HS-27A (cell line): Measurements from ENCODE around the gene DNHD1.

Source experiments
- DNase-seq: peaks from one replicate; pipeline ENCODE4 v3.0.0-alpha.2; 2012; ENCODE audit warnings: low read depth, missing footprints

DNHD1 gene

GRCh38 chr11:6530848-6531247, 33.8 kb downstream of the DNHD1 start:
- DNase-seq: no peak

- DNase-seq: peak; percentile 24
Observed at GRCh38 chr11:6531267-6531752, 34.2 kb downstream of the DNHD1 start.

- DNase-seq: no peak
Observed at GRCh38 chr11:6538456-6538855, 41.4 kb downstream of the DNHD1 start.

GRCh38 chr11:6538945-6539344, 41.9 kb downstream of the DNHD1 start:
- no peak for DNase-seq

GRCh38 chr11:6539748-6540268, 42.7 kb downstream of the DNHD1 start:
- DNase-seq: no peak

GRCh38 chr11:6541356-6541755, 44.3 kb downstream of the DNHD1 start:
- DNase-seq: no peak

- no peak for DNase-seq
Observed at GRCh38 chr11:6542727-6543126, 45.6 kb downstream of the DNHD1 start.

GRCh38 chr11:6544921-6545850, 48.1 kb downstream of the DNHD1 start:
- no peak for DNase-seq

- DNase-seq: no peak
Observed at GRCh38 chr11:6545917-6546605, 49.0 kb downstream of the DNHD1 start.

GRCh38 chr11:6546735-6547134, 49.7 kb downstream of the DNHD1 start:
- DNase-seq: no peak

GRCh38 chr11:6547177-6547576, 50.1 kb downstream of the DNHD1 start:
- DNase-seq: no peak

GRCh38 chr11:6548121-6548520, 51.0 kb downstream of the DNHD1 start:
- DNase-seq: no peak

- DNase-seq: no peak
Observed at GRCh38 chr11:6548641-6549040, 51.6 kb downstream of the DNHD1 start.

GRCh38 chr11:6553634-6554033, 56.6 kb downstream of the DNHD1 start:
- DNase-seq: no peak

GRCh38 chr11:6554828-6555706, 58.0 kb downstream of the DNHD1 start:
- no peak for DNase-seq

GRCh38 chr11:6556139-6556949, 59.3 kb downstream of the DNHD1 start:
- DNase-seq: no peak

- no peak for DNase-seq
Observed at GRCh38 chr11:6557063-6557462, 60.0 kb downstream of the DNHD1 start.

GRCh38 chr11:6557761-6558674, 60.9 kb downstream of the DNHD1 start:
- no peak for DNase-seq

GRCh38 chr11:6559369-6559768, 62.3 kb downstream of the DNHD1 start:
- no peak for DNase-seq

- DNase-seq: no peak
Observed at GRCh38 chr11:6561288-6561687, 64.2 kb downstream of the DNHD1 start.
